HCT116 (cell line): ENCODE data around the gene CCDC80. TPM values are rescaled to one million over a fixed set of nuclear protein-coding genes. Genes with fewer than 3 reads are reported as not detected.

Experiments used
- ATAC-seq: fragments of 200-7000 bp; cut with Tn5 transposase; 2 replicates; pipeline ENCODE4 v1.9.1; 2020; ENCODE audit warnings: mild to moderate bottlenecking, moderate library complexity
- BruUV-seq: library from RNA; stranded (reverse); fragments of 400-500 nt; replicated peaks from 2 replicates; lab custom pipeline; 2021; lab: Mats Ljungman, UMichigan
- CTCF ChIA-PET: fragments of 300-600 bp; sonication (Branson Sonifier 250); formaldehyde crosslinking; loops from one replicate; lab custom pipeline; 2021; ENCODE audit warnings: antibody characterized with exemption; lab: Charles Lee
- POLR2A ChIA-PET: fragments of 300-600, 350-600 bp; sonication (Branson Sonifier 250); formaldehyde crosslinking; loops from one replicate; lab custom pipeline; 2021; ENCODE audit warnings: antibody characterized with exemption; lab: Charles Lee
- RAD21 ChIA-PET, 2 experiments: fragments of 300-600 bp; sonication (Branson Sonifier 250); formaldehyde crosslinking; loops; one replicate each; lab custom pipeline; 2023; ENCODE audit warnings: low total read pairs in 2 of 2; ENCODE audit not compliant: uncharacterized antibody in 2 of 2, unreplicated experiment in 2 of 2, low non-redundant PET in 1 of 2; lab: Charles Lee
- DNase-seq: peaks from one replicate; pipeline ENCODE4 v3.0.0-alpha.2; 2010; ENCODE audit warnings: low read depth, low spot score
- H2AFZ ChIP-seq: fragments of 200-600 bp; shearing (Covaris generic), sonication (generic); 2 replicates; pipeline ENCODE4 v1.6.1; 2017; ENCODE audit warnings: low read depth, mixed run types, mixed read lengths, antibody characterized with exemption, low read length; ENCODE audit not compliant: poor library complexity, severe bottlenecking
- H3K27ac ChIP-seq: 2 replicates; pipeline ENCODE4 v1.5.1; 2012; ENCODE audit warnings: low read depth, low read length
- H3K27me3 ChIP-seq: fragments of 200-600 bp; sonication (generic); 2 replicates; pipeline ENCODE4 v1.6.1; 2016; ENCODE audit warnings: mixed run types, low read length, mixed read lengths; ENCODE audit not compliant: insufficient read depth
- H3K36me3 ChIP-seq, 2 experiments: fragments of 200-500 bp in 1 of 2; fragments of 200-600 bp in 1 of 2; sonication (Bioruptor generic) in 1 of 2; sonication (generic) in 1 of 2; 2 replicates each; pipeline versions ENCODE4 v1.5.1 to v1.6.1; 2014 to 2016; ENCODE audit warnings: low read length in 2 of 2, inconsistent platforms in 1 of 2, mixed read lengths in 1 of 2, mixed run types in 1 of 2; ENCODE audit not compliant: insufficient read depth in 2 of 2, control insufficient read depth in 1 of 2
- H3K4me1 ChIP-seq, 2 experiments: fragments of 200-600 bp in 1 of 2; sonication (generic) in 1 of 2; 2 replicates each; pipeline versions ENCODE4 v1.5.1 to v1.6.1; 2012 to 2017; ENCODE audit warnings: low read length in 2 of 2, inconsistent platforms in 1 of 2, mild to moderate bottlenecking in 1 of 2, mixed read lengths in 1 of 2, mixed run types in 1 of 2, moderate library complexity in 1 of 2; ENCODE audit not compliant: insufficient read depth in 2 of 2, control insufficient read depth in 1 of 2
- H3K4me2 ChIP-seq: fragments of 200-600 bp; sonication (generic); 2 replicates; pipeline ENCODE4 v1.6.1; 2017; ENCODE audit warnings: mixed run types, low read length, mixed read lengths
- H3K4me3 ChIP-seq, 2 experiments: fragments of 200-600 bp in 1 of 2; sonication (generic) in 1 of 2; replicated peaks in 1 of 2; 2 replicates each; pipeline ENCODE4 v1.5.1; 2011 to 2016; ENCODE audit warnings: low read length in 2 of 2, control low read depth in 1 of 2, low read depth in 1 of 2, mild to moderate bottlenecking in 1 of 2, mixed read lengths in 1 of 2, mixed run types in 1 of 2
- H3K79me2 ChIP-seq: fragments of 200-600 bp; sonication (generic); 2 replicates; pipeline ENCODE4 v1.6.1; 2017; ENCODE audit warnings: mild to moderate bottlenecking, mixed run types, low read length, moderate library complexity, mixed read lengths; ENCODE audit not compliant: insufficient read depth
- H3K9ac ChIP-seq: fragments of 200-600 bp; sonication (generic); 2 replicates; pipeline ENCODE4 v1.6.1; 2016; ENCODE audit warnings: low read length, mixed read lengths
- H3K9me2 ChIP-seq: fragments of 200-600 bp; sonication (generic), shearing (Covaris generic); 2 replicates; pipeline ENCODE4 v1.6.1; 2017; ENCODE audit warnings: mixed run types, mild to moderate bottlenecking, moderate library complexity; ENCODE audit not compliant: insufficient read depth
- H3K9me3 ChIP-seq, 2 experiments: fragments of 200-500 bp in 1 of 2; fragments of 200-600 bp in 1 of 2; sonication (Bioruptor generic) in 1 of 2; sonication (generic) in 1 of 2; 2 replicates each; pipeline ENCODE4 v1.6.1; 2014 to 2017; ENCODE audit warnings: low read length in 2 of 2, mixed read lengths in 2 of 2, inconsistent platforms in 1 of 2, low read depth in 1 of 2, mild to moderate bottlenecking in 1 of 2, mixed run types in 1 of 2, moderate library complexity in 1 of 2; ENCODE audit not compliant: control insufficient read depth in 1 of 2, insufficient read depth in 1 of 2
- H4K20me1 ChIP-seq: fragments of 200-600 bp; sonication (generic), shearing (Covaris generic); 2 replicates; pipeline ENCODE4 v1.6.1; 2017; ENCODE audit warnings: mixed run types, mild to moderate bottlenecking, moderate library complexity; ENCODE audit not compliant: insufficient read depth
- CBX3 ChIP-seq: IDR thresholded peaks from 2 replicates; pipeline ENCODE4 v1.6.1; 2012; ENCODE audit warnings: low read depth
- CEBPB ChIP-seq: IDR thresholded peaks from 2 replicates; pipeline ENCODE4 v1.6.1; 2012; ENCODE audit warnings: low read depth
- EGR1 ChIP-seq: IDR thresholded peaks from 2 replicates; pipeline ENCODE4 v1.6.1; 2012; ENCODE audit warnings: low read depth
- EZH2 ChIP-seq: fragments of 200-600 bp; sonication (generic); IDR thresholded peaks from 2 replicates; pipeline ENCODE4 v1.6.1; 2017; ENCODE audit warnings: antibody characterized with exemption, mixed run types
- EZH2phosphoT487 ChIP-seq: fragments of 200-600 bp; IDR thresholded peaks from 2 replicates; pipeline ENCODE4 v1.6.1; 2018; ENCODE audit warnings: antibody characterized with exemption, borderline replicate concordance
- FOSL1 ChIP-seq: IDR thresholded peaks from 2 replicates; pipeline ENCODE4 v1.6.1; 2012; ENCODE audit warnings: low read depth
- JUND ChIP-seq: IDR thresholded peaks from 2 replicates; pipeline ENCODE4 v1.6.1; 2012
- MAX ChIP-seq: IDR thresholded peaks from 2 replicates; pipeline ENCODE4 v1.6.1; 2012
- POLR2AphosphoS5 ChIP-seq: IDR thresholded peaks from 2 replicates; pipeline ENCODE4 v1.6.1; 2011; ENCODE audit warnings: mild to moderate bottlenecking, low read depth, low read length, moderate library complexity
- RAD21 ChIP-seq: IDR thresholded peaks from 2 replicates; pipeline ENCODE4 v1.6.1; 2012; ENCODE audit warnings: low read depth, mild to moderate bottlenecking
- REST ChIP-seq: IDR thresholded peaks from 2 replicates; pipeline ENCODE4 v1.6.1; 2012; ENCODE audit warnings: low read depth
- SIN3A ChIP-seq: IDR thresholded peaks from 2 replicates; pipeline ENCODE4 v1.6.1; 2012; ENCODE audit warnings: low read depth
- SP1 ChIP-seq: IDR thresholded peaks from 2 replicates; pipeline ENCODE4 v1.6.1; 2012; ENCODE audit warnings: low read depth
- SRF ChIP-seq: IDR thresholded peaks from 2 replicates; pipeline ENCODE4 v1.6.1; 2012; ENCODE audit warnings: low read depth
- TCF7L2 ChIP-seq: IDR thresholded peaks from 2 replicates; pipeline ENCODE4 v1.7.0; 2011; ENCODE audit warnings: borderline replicate concordance, inconsistent platforms; ENCODE audit not compliant: insufficient read depth, insufficient read length; ENCODE audit errors: extremely low read depth
- ZBTB33 ChIP-seq: IDR thresholded peaks from 2 replicates; pipeline ENCODE4 v1.6.1; 2011; ENCODE audit warnings: mild to moderate bottlenecking, low read length, moderate library complexity; ENCODE audit not compliant: insufficient replicate concordance; ENCODE audit errors: extremely low read depth
- ZNF274 ChIP-seq: fragments of 200-500 bp; sonication (Bioruptor generic); IDR thresholded peaks from 2 replicates; pipeline ENCODE4 v1.6.1; 2014; ENCODE audit warnings: mild to moderate bottlenecking, low read depth, low read length, inconsistent platforms
- intact Hi-C: fragments of 100-400 bp; cut with micrococcal nuclease; formaldehyde crosslinking; loops from 2 replicates; pipeline ENCODE4 v1.10.0; 2022
- total RNA-seq: library from RNA; stranded (reverse); gene quantifications from one replicate; pipeline ENCODE4 v1.2.1, GENCODE V29; 2021; ENCODE audit not compliant: unreplicated experiment

CCDC80 gene
- total RNA-seq, 1 experiment from 2014 or later, result 1.7 TPM

- POLR2A ChIA-PET, result interaction anchor here (0.7 kb wide), 1 partner anchor 78 kb away, joined by 3 read pairs; the partner anchor contains the start of genes ATG3 and SLC35A5
Observed at GRCh38 chr3:112639455-112640225, 1.3 kb downstream of the CCDC80 start.

More at GRCh38 chr3:112639455-112640225, 1.3 kb downstream of the CCDC80 start:
- Histone ChIP-seq H3K9me3 (no peaks in the 10 kb centered on the region), H3K4me2 (no peak overlapping the region; the same call in 1 of the 2 replicates), H3K79me2 (no peaks in the 10 kb centered on the region), H3K27me3 (no peaks in the 10 kb centered on the region), H3K9ac (no peak overlapping the region), H2AFZ (no peak overlapping the region), H3K27ac (no peak overlapping the region), H4K20me1 (no peaks in the 10 kb centered on the region), H3K4me3 (no peak overlapping the region), H3K9me2 (no peaks in the 10 kb centered on the region), H3K4me1 (peaks cover 0 to 13% of the 10 kb centered on the region in 2 experiments; a peak in 3 of 4 replicates), H3K36me3 (no peaks in the 10 kb centered on the region)
- no peak for DNase-seq
- ChIA-PET CTCF (no interaction called here), RAD21 (no interaction called here)
- no peak for ATAC-seq
- no peak for TF ChIP-seq TCF7L2
- no peak for TF ChIP-seq MAX
- no peak for TF ChIP-seq ZNF274
- TF ChIP-seq REST, result no peak
- no peak for TF ChIP-seq SRF
- no peak for TF ChIP-seq POLR2AphosphoS5
- no peak for TF ChIP-seq FOSL1
- TF ChIP-seq EGR1, result no peak
- TF ChIP-seq CBX3, result no peak
- TF ChIP-seq CEBPB, result no peak
- no peak for TF ChIP-seq SP1
- no peak for TF ChIP-seq EZH2
- TF ChIP-seq JUND, result no peak
- no peak for TF ChIP-seq SIN3A
- TF ChIP-seq EZH2phosphoT487, result no peak
- no peak for TF ChIP-seq RAD21
- no peak for TF ChIP-seq ZBTB33
- no TSS peak for BruUV-seq
- intact Hi-C loops, result loop anchor here (5.0 to 10.0 kb wide), 4 partner anchors 57 to 985 kb away; partner anchors contain the start of gene GTPBP8
